GM19395 (cell line): ENCODE measurements around the gene SGK1.

Experiments
- ATAC-seq: cut with Tn5 transposase; IDR thresholded peaks from one replicate; pipeline ENCODE4 v1.9.1; 2021; ENCODE audit warnings: mild to moderate bottlenecking, moderate library complexity; ENCODE audit not compliant: unreplicated experiment

The SGK1 gene

DNA sequence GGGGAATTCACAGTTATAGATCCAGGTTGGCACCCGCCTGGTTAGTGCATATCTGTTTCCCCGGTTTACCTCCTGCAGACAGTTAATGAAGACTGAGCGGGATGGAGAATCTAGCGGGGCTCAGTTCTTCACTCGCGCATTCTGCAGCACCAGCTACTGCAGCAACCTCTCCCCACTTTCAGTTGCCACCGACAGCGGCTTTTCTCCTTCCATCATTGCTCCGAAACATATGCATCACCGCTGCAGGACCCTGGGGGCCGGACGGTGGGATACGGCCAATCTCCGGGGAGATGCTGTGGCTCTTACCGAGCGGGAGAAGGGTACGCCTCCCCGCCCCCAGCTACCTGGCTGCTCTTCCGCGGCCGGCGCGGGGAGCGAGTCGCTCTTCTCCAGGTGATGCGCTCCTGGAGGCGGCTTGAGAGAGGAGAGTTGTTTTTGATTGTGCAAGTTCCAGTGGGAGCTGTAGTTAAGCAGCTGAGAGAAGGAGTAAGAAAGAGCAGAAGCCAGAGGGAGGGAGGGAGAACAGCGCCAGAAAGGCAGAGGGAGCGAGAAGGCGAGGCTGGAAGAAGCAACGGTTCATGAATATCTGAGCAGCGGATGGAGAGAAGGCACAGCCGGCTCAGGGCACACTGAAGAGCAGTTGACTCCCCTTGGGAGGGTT lies at the start of gene SGK1:
TSS of gene SGK1 (minus strand) at position 642 of the 661 bp plus-strand sequence. CDS start 652 bp downstream, outside the sequence.
- ATAC-seq: no peak

GRCh38 chr6:134363323-134364039 lies 45.6 kb upstream of the SGK1 start:
- no peak for ATAC-seq

GRCh38 chr6:134361011-134361410 lies 43.1 kb upstream of the SGK1 start:
- ATAC-seq: no peak

GRCh38 chr6:134359302-134359701 lies 41.4 kb upstream of the SGK1 start:
- ATAC-seq: no peak

- ATAC-seq: no peak
These were observed 40.4 kb upstream of the SGK1 start for GRCh38 chr6:134358320-134358719.

GRCh38 chr6:134357022-134357487 lies 39.1 kb upstream of the SGK1 start:
- ATAC-seq: no peak

- no peak for ATAC-seq
These were observed 38.5 kb upstream of the SGK1 start for GRCh38 chr6:134356405-134356804.

- ATAC-seq: no peak
These were observed 35.0 kb upstream of the SGK1 start for GRCh38 chr6:134352786-134353480.

DNA sequence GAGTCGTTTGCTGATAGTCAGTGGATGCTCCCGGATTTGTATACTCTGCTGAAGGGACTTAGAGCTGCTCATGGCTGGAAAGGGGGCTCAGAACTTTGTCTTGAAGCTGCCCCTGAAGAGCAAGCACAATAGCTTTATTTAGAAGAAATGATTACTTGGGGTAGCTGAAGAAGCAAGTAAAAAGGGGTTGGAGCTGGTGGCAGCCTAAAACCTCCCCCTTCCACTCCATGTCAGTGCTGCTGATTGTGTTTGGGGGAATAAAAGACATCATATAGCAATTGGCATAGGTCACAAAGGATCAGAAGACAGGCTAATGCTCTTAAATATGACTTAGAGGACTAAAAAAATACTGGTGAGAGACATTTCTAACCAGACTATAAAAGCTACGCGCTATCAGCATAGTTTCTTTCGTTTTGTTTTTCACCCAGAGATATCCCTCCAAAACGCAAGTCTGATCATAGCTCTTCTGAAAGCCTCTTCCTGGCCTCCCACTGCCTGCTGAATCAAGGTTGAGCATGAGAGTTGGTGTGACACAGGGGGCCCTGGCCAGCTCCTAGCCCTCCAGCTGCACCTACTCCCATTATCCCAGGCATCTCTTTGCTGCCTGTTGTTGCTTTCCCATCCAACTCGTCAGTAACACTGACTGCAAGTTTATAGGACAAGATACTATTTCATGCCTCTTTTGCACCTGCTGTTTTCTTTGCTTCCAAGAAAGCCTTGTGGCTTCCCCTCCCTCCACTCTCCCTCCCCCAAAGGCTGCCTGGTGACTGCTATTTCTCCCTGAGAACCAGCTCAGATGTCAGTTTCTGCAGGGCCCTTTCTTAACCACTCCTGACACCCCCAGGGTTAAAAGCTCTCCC lies 33.9 kb upstream of the SGK1 start:
- ATAC-seq: no peak

DNA sequence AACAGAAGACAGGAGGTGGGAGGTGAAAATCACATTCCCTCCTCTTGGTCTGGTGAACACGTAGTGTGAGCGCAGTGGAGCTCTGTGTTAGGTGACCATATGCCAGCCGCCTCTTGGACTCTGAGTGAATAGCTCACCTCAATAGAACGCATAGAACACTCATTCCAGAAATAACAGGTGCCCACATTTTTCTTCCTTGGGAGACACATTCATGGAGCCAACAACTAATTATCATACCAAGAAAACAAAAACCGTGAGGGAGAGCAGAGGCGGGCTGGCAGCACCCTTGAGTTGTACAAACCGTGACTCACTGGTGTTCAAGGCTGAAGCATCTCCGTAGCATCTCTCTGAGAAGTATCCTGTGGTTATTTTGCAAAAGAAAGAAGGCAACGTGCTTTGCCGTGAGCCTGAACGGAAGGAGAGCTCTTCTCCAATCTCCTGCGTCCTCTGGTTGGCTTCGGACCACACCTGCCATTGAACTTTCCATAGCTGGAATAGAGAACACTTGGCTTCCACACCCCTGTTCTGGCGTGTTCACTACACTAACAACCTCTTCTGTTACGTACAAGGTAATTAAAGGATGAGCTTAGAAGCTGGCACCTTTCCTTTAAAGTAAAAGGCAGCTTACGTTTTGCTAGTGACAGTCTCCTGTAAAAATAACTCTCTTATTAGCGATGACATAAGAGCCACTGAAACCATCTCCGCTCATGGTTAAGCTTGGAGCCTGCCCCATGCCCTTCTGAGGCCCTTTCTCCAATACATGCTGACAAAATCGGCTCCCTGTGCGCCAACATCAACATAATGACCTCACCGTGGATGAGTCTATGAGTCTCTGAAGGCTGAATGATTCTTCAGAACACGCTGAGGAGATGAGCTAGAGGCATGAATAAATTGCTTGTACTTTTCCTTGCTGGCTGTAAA lies 30.2 kb upstream of the SGK1 start:
- no peak for ATAC-seq

GRCh38 chr6:134346932-134347545 lies 29.1 kb upstream of the SGK1 start:
- ATAC-seq: no peak

DNA sequence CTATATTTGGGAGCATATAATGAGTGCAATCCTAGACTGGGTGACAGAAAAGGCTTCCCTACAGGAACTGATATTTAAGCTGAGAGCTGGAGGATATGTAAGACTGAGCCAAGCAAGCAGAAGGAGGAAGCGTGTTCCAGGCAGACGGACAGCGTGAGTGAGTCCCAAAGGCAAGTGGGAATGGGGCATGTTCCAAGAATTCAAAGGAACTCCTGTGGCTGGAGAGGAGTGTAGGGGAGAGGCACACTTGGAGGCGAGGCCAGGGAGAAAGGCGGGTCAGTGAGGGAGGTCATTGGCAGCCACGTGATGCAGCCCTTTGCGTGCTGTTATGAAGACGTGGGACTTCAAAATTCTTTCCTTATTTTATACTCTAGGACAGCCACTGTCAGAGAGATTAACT lies 27.9 kb upstream of the SGK1 start:
- ATAC-seq: no peak

GRCh38 chr6:134343066-134343465 lies 25.2 kb upstream of the SGK1 start:
- ATAC-seq: no peak

DNA sequence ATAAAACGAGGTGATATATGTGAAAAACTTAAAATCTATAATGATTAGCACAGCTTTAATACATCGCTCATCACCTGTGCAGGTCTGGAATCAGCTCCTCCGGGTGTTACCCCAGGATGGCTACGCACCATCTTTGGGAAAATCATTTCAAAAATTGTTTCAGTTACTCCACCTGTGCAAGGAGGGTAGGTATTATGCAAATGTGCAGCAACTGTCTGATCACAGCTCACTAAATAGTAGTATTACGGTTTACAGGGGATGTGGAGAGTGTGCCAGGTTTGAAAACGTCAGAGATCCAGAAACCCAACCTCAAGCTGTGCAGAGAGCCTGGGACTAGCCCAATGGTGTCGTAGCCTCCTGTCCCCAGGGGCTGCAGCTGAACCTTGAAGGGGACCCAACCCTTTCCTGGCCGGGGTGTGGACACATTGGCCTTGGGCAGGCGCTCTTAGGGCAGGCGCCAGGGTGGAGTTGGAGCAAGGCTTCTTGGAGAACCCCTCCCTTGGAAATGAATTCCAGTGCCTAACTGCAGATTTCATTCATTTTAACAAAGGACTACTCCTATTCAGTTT lies 24.2 kb upstream of the SGK1 start:
- ATAC-seq: no peak

DNA sequence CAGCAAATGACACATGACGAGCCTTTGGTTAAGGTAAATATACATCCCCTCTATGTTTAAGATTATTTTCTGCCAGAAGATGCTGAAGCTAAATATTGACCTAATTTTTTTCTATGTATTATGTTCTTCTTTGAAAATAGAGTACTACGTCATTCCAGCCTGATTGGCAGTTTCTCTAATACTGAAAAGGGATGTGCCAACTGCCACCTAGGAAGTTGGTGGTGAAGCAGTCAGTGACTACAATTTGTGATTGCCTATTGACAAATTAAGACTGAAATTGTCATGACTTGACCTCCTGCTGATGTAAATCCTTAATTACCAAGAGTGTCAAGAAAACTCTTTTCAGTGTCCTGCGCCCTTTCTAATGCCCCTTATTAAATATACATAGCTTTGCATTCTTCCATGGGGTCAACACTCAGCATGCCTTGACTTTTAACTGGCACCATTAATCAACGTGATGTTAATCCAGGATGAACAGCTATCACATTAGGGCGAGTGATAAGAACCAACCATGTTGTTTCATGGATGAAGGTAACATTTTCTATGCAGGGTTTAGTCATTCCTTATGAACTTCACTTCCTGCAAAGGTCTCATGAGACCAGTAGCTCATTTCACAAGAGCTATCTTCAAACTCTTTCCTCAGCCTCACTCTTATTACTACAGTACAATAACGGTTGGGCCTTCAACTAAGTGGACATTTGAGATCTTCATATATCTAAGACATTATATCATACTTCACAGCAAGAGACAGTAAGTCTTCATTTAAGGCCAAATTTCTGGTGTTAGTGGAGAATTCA lies 22.5 kb upstream of the SGK1 start:
- no peak for ATAC-seq

GRCh38 chr6:134339216-134339615 lies 21.3 kb upstream of the SGK1 start:
- ATAC-seq: no peak

DNA sequence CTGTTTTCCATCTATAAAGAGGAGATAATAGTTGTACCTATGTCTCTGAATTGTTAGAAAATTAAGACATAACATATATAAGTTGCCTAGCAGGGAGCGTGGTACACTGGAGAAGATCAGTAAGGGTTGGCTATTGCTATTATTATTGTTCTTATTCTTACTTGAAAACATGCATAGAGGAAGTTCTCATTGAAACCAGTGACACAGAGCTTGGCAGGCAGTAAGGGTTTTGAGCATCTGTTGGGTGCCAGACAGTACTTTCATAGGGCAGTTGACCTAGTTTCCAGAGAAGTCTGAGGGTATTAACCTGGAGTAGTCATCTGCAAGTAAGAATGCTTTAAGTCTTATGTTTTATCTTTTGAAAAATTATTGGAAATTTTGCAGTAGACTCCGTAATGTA lies 13.3 kb upstream of the SGK1 start:
- ATAC-seq: no peak

- no peak for ATAC-seq
These were observed 12.6 kb upstream of the SGK1 start for GRCh38 chr6:134330555-134330954.
